Left ventricle myocardium inferior (tissue), 1 donor: ENCODE results near the gene RTL9. TPM values are rescaled to one million over a fixed set of nuclear protein-coding genes. Genes with fewer than 3 reads are reported as not detected.

Source experiments
- total RNA-seq: library from RNA; stranded (reverse); fragmentation: NEBNext Ultra II Directional; extraction: Animal tissue kit (Norgen Biotek cat#: 25700); gene quantifications from one replicate; pipeline ENCODE4 v1.2.1, GENCODE V29; 2021
- donor health status: DM: no; HTN: yes; CAD: no; lungs with severe emphysema.

Gene RTL9
- total RNA-seq, 1 donor from 2014 or later, result 0.66 TPM

Other genes starting within 250 kb of the RTL9 start
- 0.91 TPM for gene AMMECR1, start 40.8 kb upstream of the RTL9 start, total RNA-seq